HG02642 (cell line): Measurements from ENCODE around the gene IQCE.
A peak's percentile ranks its signal among the peaks of the same experiment; 100 is the strongest.

Experiments used
- ATAC-seq: cut with Tn5 transposase; IDR thresholded peaks from one replicate; pipeline ENCODE4 v1.9.1; 2021; ENCODE audit warnings: mild to moderate bottlenecking; ENCODE audit not compliant: unreplicated experiment, poor library complexity

Gene IQCE

GRCh38 chr7:2558629-2559282 is at the start of gene IQCE:
TSS of gene IQCE (plus strand) at chr7:2558979. CDS start at chr7:2559182, 203 bp downstream.
- ATAC-seq: peak; percentile 59

GRCh38 chr7:2509298-2509906 is 49.4 kb upstream of the IQCE start:
- ATAC-seq: no peak

- no peak for ATAC-seq
These were observed 48.5 kb upstream of the IQCE start for GRCh38 chr7:2510130-2510776.

GRCh38 chr7:2510909-2511768 is 47.6 kb upstream of the IQCE start:
- no peak for ATAC-seq

GRCh38 chr7:2511769-2512168 is 47.0 kb upstream of the IQCE start:
- no peak for ATAC-seq

- no peak for ATAC-seq
These were observed 46.6 kb upstream of the IQCE start for GRCh38 chr7:2512179-2512661.

GRCh38 chr7:2512713-2513112 is 46.1 kb upstream of the IQCE start:
- no peak for ATAC-seq

GRCh38 chr7:2513702-2514101 is 45.1 kb upstream of the IQCE start:
- no peak for ATAC-seq

- ATAC-seq: no peak
These were observed 44.0 kb upstream of the IQCE start for GRCh38 chr7:2514473-2515423.

- ATAC-seq: no peak
These were observed 43.2 kb upstream of the IQCE start for GRCh38 chr7:2515424-2516193.

- ATAC-seq: no peak
These were observed 42.6 kb upstream of the IQCE start for GRCh38 chr7:2516194-2516555.

- no peak for ATAC-seq
These were observed 41.8 kb upstream of the IQCE start for GRCh38 chr7:2517026-2517425.

- ATAC-seq: no peak
These were observed 40.9 kb upstream of the IQCE start for GRCh38 chr7:2517678-2518507.

- ATAC-seq: no peak
These were observed 40.1 kb upstream of the IQCE start for GRCh38 chr7:2518737-2519118.

- ATAC-seq: peak; percentile 91
These were observed 39.5 kb upstream of the IQCE start, which contains the start of gene LFNG for GRCh38 chr7:2519119-2519930. TSS of gene LFNG (plus strand) at chr7:2519774. CDS start at chr7:2519862, 88 bp downstream.

- ATAC-seq: no peak
These were observed 38.5 kb upstream of the IQCE start for GRCh38 chr7:2520131-2520760.
